Stimulated activated CD8-positive, alpha-beta memory T cell treated with anti-CD3 and anti-CD28 coated beads, Interleukin-4, amount 100 ng/mL, for 48 hours (primary cell): ENCODE data around the gene HSDL1.
A peak's percentile ranks its signal among the peaks of the same experiment; 100 is the strongest.

Experiments used
- DNase-seq: peaks from one replicate; pipeline ENCODE4 v3.0.0-alpha.2; 2020

The HSDL1 gene

GRCh38 chr16:84105301-84105815 lies 39.6 kb downstream of the HSDL1 start:
- no peak for DNase-seq

DNA sequence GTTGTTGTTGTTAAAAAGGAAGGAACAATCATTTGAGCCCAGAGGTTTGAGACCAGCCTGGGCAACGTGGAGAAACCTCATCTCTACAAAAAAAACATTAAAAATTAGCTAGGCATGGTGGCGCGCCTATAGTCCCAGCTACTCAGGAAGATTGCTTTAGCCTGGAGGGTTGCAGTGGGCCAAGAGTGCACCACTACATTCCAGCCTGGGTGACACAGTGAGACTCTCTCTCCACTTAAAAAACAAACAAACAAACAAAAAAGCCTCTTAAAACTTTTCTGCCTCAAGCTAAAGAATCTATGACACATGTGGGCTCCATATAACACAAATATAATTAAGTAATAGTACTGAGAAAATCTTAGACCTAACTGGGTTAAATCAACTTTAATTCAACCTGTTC lies 40.7 kb downstream of the HSDL1 start:
- no peak for DNase-seq

- DNase-seq = no peak
Observed at GRCh38 chr16:84103678-84104077, 41.3 kb downstream of the HSDL1 start.

- no peak for DNase-seq
Observed at GRCh38 chr16:84098939-84099338, 46.0 kb downstream of the HSDL1 start.

- DNase-seq = no peak
Observed at GRCh38 chr16:84096447-84097005, 48.5 kb downstream of the HSDL1 start.

DNA sequence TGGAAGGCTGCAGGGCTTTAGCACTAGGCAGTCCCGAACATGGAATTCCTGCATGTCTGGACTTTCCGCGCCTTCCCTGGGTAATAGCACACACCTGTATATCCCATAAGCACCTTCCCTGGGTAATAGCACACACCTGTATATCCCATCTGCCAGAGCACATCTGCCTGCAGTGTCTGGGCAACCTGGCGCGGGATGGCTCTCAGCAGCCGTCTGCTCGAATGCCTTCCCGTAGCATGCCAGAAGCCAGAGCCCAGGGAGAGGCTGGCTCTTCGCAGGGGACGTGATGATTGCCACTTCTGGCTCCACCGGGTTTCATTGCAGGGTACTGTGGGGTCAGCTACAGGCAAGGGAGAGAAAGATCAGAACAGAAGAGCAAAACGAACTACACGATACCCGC lies 49.5 kb downstream of the HSDL1 start:
- DNase-seq = no peak

- DNase-seq = no peak
Observed at GRCh38 chr16:84093879-84094270, 51.1 kb downstream of the HSDL1 start.

- DNase-seq = no peak
Observed at GRCh38 chr16:84093120-84093878, 51.7 kb downstream of the HSDL1 start.

GRCh38 chr16:84091460-84091859 lies 53.5 kb downstream of the HSDL1 start:
- no peak for DNase-seq

- no peak for DNase-seq
Observed at GRCh38 chr16:84090211-84090610, 54.8 kb downstream of the HSDL1 start.

DNA sequence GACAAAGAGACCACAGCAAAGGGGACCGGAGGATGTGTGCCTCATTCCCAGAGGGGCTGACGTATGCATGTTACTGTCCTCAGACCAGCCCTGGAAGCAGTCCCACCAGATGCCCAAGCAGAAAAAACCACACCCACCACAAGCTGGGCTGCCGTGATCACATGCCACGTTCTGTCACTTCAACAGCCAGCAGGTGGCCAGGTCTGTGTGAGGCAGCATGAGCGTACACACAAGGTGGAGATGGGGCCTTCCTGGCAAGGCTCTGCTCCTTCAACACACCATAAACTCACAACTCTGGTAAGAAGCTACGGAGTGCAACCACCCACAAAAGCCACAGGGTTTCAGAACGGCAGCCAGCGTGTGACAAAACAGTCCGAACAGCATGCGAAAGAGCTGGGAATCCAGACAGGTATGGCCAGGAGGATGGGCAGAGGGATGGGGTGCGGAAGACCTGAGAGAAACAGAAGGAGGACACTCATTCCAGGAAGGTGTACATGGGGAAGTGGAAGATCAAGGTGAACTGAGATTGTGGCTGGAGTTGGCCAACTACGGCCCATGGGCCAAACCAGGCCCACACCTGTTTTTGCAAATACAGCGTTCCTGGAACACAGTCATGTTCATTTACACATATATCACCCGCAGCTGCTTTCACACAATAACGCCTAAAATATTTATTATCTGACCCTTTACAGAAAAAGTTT lies 56.1 kb downstream of the HSDL1 start:
- DNase-seq = peak; percentile 67

GRCh38 chr16:84087466-84088151 lies 57.4 kb downstream of the HSDL1 start:
- DNase-seq = no peak

DNA sequence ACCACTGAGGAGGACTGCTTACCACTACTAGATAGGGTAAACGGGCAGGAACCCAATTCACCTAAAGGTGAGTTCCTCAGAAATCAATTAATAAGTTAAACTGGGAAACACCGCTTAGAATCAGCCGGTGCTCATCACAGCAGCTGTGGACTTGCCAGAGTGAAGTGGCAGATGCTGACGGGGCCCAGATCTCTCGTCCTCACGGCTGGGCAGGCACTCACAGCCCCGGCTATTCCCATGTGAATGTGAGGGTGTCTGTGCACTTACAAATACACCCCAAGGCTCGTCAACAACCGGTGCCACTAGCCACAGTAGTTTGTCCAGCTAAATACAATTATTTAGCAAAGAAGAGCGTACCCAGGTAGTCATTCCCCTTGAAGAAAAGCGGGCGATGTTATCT lies 58.0 kb downstream of the HSDL1 start:
- DNase-seq = no peak

DNA sequence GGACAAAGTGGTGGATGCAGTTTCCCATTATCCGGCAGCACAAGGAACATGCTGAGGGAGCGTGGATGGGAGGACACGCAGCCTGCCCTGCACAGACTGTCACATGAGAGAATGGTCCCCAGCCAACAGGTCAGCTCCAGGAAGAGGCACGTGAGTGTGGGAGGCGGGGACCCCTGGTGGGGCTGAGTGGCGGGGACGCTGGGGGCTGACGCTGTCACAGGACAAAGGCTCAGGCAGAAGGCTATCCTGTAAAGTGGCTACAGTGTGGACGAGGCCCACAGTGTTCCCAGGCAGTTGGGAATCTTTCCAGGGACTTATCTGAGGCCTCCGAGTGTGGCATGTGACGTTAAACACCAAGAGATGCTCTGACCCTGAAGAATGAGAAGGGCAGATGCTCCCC lies 58.6 kb downstream of the HSDL1 start:
- DNase-seq = no peak

DNA sequence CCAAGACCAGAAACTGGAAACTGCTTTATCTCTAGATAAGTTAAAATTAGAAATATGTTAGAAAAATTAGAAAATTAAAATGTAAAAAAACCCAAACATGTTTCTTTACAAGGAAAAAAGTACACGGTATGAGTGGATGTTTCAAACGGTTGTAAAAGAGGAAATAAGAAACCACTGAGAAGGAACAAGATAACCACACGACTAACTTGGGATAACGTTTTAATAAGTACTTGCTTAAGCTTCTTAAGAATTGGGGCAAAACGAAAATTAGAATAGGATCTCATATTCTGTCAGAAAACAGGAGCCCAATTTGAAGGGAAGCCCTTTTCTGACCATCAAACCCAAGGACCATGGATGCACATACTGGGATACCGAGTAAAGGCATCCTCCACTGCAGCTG lies 59.2 kb downstream of the HSDL1 start:
- DNase-seq = no peak

DNA sequence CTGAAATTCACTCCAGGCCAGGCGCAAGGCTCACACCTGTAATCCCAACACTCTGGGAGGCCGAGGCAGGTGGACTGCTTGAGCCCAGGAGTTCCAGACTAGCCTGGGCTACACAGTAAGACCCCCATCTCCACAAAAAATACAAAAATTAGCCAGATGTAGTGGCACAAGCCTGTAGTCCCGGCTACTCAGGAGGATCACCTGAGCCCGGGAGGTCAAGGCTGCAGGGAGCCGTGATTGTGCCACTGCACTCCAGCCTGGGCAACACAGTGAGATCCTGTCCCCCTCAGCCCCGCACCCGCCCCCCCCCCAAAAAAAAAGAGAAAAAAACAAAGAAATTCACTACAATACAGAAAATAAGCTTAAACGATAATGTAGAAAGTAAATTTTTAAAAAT lies 59.7 kb downstream of the HSDL1 start:
- no peak for DNase-seq

DNA sequence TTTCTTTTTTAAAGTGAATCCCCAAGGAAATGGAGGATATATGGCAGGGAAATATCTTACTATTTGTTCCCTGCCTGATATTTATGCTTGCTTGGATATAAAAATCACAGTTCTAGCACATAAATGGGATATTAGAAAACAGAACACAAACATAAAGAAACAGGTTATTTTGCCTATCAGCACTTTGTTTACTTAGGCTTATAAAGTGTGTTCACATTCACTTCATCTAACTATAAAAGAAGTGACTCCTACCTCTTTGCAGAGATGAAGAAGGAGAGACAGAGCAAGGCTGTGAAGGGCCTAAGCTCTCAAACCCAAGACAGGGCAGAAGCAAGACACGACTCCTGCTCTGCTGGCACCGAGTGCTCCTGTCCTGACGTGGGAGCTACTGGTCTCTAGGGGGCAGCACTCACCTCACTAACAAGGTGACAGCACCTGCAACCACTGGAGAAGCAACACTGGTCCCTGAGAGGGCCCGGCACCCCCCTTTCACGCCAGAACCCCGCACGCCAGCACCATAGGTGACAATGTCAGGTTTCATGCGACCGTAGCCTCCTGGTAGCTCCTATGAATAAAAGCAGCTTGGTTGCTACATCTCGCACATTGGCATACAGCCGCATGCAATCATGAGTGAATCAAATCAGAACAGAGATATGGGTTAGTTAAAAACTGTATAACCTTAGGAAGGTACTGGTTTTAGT lies 60.3 kb downstream of the HSDL1 start:
- DNase-seq = peak; percentile 76

DNA sequence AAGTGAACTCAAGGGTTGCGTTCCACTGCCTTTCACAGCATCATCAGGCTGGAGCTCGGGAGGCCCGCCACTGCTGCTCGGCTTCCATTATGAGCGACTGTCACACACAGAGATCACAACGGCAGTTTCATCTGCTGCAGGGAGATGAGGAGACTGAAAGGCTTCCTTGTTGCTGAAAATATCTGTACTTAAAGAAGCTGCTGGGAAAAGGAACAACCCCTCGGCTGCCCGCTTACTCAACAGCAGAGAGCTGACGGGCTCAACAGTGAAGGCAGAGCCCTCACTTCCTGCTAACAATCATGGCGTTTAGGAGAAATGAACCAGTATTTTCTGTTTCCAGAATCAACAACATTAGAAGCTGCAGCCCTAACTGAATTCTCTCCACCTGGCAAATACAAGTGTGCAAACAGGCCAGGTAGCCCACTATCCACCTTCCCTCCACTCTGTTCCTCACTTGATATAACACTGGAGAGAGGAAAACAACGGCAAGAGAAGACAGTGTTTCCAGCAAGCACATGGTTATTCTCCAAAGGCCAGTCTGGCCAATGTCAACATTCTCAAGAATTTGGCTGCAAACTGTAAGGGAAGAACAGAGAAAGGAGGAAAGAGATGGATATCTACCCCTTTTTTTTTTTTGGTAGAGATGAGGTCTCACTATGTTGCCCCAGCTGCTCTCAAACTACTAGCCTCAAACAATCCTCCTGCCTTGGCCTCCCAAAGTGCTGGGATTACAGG lies 62.0 kb downstream of the HSDL1 start:
- DNase-seq = no peak

DNA sequence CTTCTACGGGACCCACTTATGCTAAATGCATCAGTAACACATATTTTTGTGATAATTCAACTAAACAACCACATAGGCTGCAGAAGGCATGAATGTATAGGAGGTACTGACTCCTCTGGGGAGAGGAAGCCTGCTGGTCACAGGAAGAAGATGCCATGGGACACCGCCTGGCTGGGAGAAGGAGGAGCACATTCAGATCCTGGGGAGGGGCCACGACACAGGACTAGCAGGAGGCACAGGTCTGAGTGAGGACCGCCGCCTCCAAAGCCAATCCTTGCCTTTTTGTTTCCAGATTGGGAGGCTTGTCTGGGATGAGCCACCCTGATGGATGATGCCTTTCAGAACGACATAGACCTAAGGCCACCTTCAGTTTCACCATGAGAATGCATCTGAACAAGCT lies 62.9 kb downstream of the HSDL1 start:
- no peak for DNase-seq

DNA sequence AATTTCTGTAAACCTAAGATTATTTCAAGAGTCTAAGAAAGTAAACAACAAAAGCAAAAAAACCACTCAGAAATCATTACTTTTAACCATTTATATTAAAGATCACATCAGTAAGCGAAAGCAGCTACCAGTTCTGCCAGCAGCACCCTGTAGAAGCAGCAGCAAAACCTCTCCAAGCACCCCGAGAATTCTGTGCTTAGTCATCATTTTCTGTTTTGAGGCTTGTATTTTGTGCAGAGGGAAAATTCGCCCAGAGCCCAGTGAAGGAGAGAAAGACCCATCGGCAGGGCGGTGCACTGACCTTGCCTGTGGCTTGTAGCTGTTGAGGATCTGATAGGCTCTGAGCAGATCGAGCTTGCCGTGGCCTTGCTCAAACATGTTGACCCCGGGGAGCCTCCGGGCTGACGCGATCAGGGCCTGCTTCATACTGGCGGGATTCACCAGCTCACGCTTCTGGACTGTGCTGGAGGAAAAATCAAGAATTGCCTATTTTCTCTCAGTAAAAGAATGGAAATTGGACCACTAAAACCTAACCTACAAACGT lies 63.5 kb downstream of the HSDL1 start:
- DNase-seq = no peak

DNA sequence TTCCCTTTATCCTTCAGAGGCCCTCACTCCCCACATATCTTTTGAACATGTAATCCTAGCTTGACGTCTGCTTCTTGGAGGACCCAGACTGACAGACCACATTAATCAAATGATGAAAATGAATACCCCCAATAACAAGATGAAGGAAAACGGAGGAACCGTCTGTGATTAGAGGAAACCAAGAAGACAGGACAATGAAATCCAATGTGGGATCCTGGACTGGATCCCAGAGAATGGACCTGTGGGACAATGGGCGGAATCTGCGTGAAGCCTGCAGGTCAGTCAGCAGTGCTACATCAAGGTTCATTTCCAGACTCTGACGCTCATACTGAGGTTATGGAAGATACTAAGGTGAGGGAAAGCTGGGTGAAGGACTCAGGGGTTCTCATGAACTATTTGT lies 64.2 kb downstream of the HSDL1 start:
- DNase-seq = no peak

DNA sequence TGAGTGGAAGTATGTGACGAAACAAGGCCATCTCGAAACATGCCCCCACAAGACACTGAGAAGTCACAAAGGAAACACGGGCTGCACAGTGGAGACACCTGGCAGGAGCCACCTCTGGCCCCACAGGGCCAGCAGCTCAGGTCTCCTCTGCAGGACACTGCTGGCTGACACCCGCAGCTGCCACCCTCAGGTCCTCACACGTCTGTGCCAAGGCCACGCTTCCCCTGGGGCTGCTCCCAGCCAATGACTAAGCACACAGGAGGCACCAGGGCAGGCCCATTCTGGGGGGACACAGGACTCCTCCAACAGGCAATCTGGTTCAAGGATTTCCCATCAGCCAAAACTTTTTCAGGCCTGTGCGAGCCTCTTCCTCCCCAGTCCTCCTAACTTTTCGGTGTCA lies 64.6 kb downstream of the HSDL1 start:
- DNase-seq = no peak
